BE2C (cell line): ENCODE data around the gene MT1M.

Source experiments
- DNase-seq: peaks from one replicate; pipeline ENCODE4 v3.0.0-alpha.2; 2020
- H3K27me3 ChIP-seq: fragments of 250-450 bp; sonication (Bioruptor Pico); 2 replicates; pipeline ENCODE4 v1.5.1; 2020; ENCODE audit warnings: mild to moderate bottlenecking
- H3K36me3 ChIP-seq: fragments of 250-450 bp; sonication (Bioruptor Pico); 2 replicates; pipeline ENCODE4 v1.5.1; 2020; ENCODE audit warnings: mild to moderate bottlenecking
- H3K4me1 ChIP-seq: fragments of 250-450 bp; sonication (Bioruptor Pico); 2 replicates; pipeline ENCODE4 v1.5.1; 2020
- H3K4me3 ChIP-seq: 2 replicates; pipeline ENCODE4 v1.5.1; 2011; ENCODE audit warnings: low read depth, low read length
- H3K9me3 ChIP-seq: fragments of 250-450 bp; sonication (Bioruptor Pico); 2 replicates; pipeline ENCODE4 v1.5.1; 2020
- TF ChIP-seq, protein P1 (sequence below): IDR thresholded peaks from 2 replicates; pipeline ENCODE4 v1.5.1; 2012; ENCODE audit warnings: mild to moderate bottlenecking, low read depth, low read length

MT1M gene

DNA sequence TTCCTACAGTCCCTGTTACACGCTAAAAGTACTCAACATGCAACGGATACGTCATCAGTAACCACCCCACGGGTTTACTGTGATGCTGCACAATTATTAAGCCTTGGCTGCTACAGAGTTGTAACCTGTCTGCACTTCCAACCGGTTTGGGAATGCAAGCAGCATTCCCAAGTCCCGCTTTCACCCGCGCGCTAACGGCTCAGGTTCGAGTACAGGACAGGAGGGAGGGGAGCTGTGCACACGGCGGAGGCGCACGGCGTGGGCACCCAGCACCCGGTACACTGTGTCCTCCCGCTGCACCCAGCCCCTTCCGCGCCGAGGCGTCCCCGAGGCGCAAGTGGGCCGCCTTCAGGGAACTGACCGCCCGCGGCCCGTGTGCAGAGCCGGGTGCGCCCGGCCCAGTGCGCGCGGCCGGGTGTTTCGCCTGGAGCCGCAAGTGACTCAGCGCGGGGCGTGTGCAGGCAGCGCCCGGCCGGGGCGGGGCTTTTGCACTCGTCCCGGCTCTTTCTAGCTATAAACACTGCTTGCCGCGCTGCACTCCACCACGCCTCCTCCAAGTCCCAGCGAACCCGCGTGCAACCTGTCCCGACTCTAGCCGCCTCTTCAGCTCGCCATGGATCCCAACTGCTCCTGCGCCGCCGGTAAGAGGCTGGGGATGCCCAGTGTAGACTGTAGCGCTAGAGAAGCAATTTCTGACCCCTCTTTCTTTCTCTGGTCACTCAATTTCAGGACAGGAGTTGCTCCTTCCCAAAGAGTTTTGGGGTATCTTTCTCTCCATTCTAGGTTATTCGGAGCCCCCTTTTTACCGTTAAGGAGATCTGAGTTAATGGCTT is 24.2 kb upstream of the MT1M start, which contains the start of gene MT2A:
Gene MT2A (plus strand): TSS at position 542 of the 833 bp plus-strand sequence. CDS start 72 bp downstream, at position 614.
- no peaks in the 10 kb centered on the region for H3K9me3 ChIP-seq
- TF ChIP-seq, protein P1, sequence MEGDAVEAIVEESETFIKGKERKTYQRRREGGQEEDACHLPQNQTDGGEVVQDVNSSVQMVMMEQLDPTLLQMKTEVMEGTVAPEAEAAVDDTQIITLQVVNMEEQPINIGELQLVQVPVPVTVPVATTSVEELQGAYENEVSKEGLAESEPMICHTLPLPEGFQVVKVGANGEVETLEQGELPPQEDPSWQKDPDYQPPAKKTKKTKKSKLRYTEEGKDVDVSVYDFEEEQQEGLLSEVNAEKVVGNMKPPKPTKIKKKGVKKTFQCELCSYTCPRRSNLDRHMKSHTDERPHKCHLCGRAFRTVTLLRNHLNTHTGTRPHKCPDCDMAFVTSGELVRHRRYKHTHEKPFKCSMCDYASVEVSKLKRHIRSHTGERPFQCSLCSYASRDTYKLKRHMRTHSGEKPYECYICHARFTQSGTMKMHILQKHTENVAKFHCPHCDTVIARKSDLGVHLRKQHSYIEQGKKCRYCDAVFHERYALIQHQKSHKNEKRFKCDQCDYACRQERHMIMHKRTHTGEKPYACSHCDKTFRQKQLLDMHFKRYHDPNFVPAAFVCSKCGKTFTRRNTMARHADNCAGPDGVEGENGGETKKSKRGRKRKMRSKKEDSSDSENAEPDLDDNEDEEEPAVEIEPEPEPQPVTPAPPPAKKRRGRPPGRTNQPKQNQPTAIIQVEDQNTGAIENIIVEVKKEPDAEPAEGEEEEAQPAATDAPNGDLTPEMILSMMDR: no peak
- no peaks in the 10 kb centered on the region for H3K27me3 ChIP-seq
- peak; percentile 96 for DNase-seq
- no peaks in the 10 kb centered on the region for H3K36me3 ChIP-seq
- H3K4me3 ChIP-seq: peak within 1 kb of the TSS; percentile 63
- peaks cover 3% of the 10 kb centered on the region; the same call in 1 of the 2 replicates for H3K4me1 ChIP-seq

GRCh38 chr16:56608876-56609462 is 23.5 kb upstream of the MT1M start:
- DNase-seq: no peak
- TF ChIP-seq, protein P1: no peak
- H3K36me3 ChIP-seq: no peaks in the 10 kb centered on the region
- H3K4me1 ChIP-seq: peaks cover 3% of the 10 kb centered on the region; the same call in 1 of the 2 replicates
- H3K27me3 ChIP-seq: no peaks in the 10 kb centered on the region
- H3K9me3 ChIP-seq: no peaks in the 10 kb centered on the region
- peak overlapping the region; percentile 63 for H3K4me3 ChIP-seq

DNA sequence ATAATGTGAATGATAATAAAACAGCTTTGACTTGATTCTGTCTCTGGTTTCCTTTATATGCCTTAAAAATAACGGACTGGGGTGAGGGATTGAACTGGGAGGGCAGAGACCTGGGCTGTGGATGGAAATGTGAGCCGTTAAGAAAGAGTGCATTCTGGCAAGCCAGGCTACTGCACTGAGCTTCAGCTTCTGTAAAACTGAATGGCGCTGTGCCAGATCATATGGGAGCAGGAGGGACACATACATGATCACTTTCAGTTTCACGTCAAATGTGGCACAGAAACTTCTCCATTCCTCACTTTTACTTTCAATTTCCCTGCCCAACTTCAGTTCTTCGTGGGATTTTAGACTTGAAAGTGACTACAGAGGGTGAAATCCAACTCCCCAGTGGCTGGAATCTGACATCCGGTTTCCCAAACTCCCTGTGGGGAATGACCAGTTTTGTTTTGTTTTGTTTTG is 23.0 kb upstream of the MT1M start:
- Histone ChIP-seq H3K36me3 (no peaks in the 10 kb centered on the region), H3K4me3 (peak overlapping the region; percentile 63), H3K4me1 (peaks cover 3% of the 10 kb centered on the region; the same call in 1 of the 2 replicates), H3K27me3 (no peaks in the 10 kb centered on the region), H3K9me3 (no peaks in the 10 kb centered on the region)
- TF ChIP-seq, protein P1: no peak
- peak; percentile 64 for DNase-seq

- no peaks in the 10 kb centered on the region for H3K36me3 ChIP-seq
- no peak for DNase-seq
- no peaks in the 10 kb centered on the region for H3K9me3 ChIP-seq
- TF ChIP-seq, protein P1: no peak
- peaks cover 3% of the 10 kb centered on the region; the same call in 1 of the 2 replicates for H3K4me1 ChIP-seq
- H3K27me3 ChIP-seq: no peaks in the 10 kb centered on the region
- no peak overlapping the region; the same call in 1 of the 2 replicates for H3K4me3 ChIP-seq
Observed at GRCh38 chr16:56610017-56610608, 22.3 kb upstream of the MT1M start.

DNA sequence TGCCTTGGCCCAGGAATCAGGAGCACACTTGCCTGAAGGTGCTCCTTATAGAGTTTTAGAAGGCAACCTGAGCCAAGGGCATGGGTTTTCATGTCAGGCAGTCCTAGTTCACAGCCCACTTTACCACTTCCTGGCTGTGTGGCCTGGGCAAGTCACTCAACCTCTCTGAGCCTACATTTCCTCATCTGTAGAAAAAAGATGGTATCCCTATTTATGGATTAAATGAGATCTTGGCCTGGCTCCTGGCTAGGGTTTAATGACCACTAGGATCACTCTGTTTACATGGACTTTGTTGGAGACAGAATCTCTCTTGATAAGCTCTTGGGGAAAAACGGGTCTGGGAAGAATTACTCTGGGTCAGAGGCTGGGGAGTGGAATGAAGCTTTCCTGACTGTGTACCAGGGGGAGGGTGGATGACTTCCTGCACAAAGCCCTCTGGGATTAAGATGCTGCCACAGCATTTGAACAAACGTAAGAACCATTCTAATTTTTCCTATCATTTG is 21.8 kb upstream of the MT1M start:
- Histone ChIP-seq H3K9me3 (no peaks in the 10 kb centered on the region), H3K27me3 (no peaks in the 10 kb centered on the region), H3K4me1 (peaks cover 3% of the 10 kb centered on the region; the same call in 1 of the 2 replicates), H3K4me3 (no peak overlapping the region), H3K36me3 (no peaks in the 10 kb centered on the region)
- no peak for DNase-seq
- TF ChIP-seq, protein P1: no peak
